Erythroblast (primary cell): Measurements from ENCODE around the gene ZMIZ1.
"Not testable (repeated sequence)": the region's sequence is repeated elsewhere in the genome, so short reads cannot be mapped to it uniquely, and the experiment has no call there.

ENCODE experiments used
- DNase-seq, 2 experiments: peaks; one replicate each; lab custom pipeline; 2025; lab: John Stamatoyannopoulos, UW
- GATA1 ChIP-seq: IDR thresholded peaks from 2 replicates; pipeline ENCODE4 v1.6.1; 2011; ENCODE audit warnings: low read depth, mild to moderate bottlenecking, control low read depth, low read length, moderate library complexity
- POLR2A ChIP-seq: IDR thresholded peaks from 2 replicates; pipeline ENCODE4 v1.6.1; 2011; ENCODE audit warnings: mild to moderate bottlenecking, low read length

The ZMIZ1 gene

DNA sequence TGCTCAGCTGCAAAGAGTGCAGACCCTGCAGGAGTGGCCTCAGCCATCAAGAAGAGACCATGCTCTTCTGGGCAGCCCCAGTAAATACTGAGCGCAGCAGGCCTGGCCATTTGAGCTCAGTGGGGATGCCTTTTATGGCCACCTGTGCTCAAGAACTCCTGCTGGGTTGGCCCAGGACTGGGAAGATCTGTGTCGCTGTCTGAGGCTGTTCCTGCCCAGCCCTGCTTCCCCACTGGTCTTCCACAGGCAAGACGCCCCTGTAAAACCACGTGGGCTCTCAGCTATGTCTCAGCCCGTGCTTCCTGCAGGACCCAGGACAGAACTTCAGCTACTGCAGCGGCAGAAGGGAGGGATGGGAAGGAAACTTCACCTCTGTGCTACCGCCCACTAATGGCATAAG is 268.0 kb downstream of the ZMIZ1 start:
- DNase-seq, result no peak
- TF ChIP-seq GATA1, result no peak
- no peak for TF ChIP-seq POLR2A

GRCh38 chr10:79337783-79338469 is 269.2 kb downstream of the ZMIZ1 start:
- DNase-seq, result not testable (repeated sequence)

DNA sequence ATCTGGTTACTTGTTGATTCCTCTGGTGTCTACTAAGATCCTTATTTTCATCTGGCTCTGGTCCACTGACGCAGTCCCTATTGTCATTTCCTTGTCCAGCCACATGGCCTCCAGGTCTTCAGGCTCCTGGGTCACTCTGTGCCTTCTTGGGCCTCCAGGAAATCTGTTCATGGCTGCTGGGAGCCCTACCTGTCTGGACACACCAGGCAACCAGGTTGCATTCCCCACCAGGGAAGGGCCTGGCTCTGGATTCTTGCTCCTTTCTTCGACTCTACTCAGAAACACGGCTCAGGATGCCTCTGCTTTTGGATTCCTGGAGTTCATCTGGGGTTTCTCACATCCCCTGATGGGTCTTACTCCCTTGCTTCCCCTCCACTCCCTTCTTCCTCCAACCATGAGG is 270.5 kb downstream of the ZMIZ1 start:
- TF ChIP-seq GATA1 (no peak), POLR2A (no peak)
- no peak for DNase-seq

GRCh38 chr10:79340646-79341244 is 272.0 kb downstream of the ZMIZ1 start:
- no peak for TF ChIP-seq POLR2A
- TF ChIP-seq GATA1, result no peak
- DNase-seq, result no peak

- no peak for TF ChIP-seq POLR2A
- DNase-seq, result peak in 1 of 2 experiments; percentile 22
These were observed 273.6 kb downstream of the ZMIZ1 start for GRCh38 chr10:79342295-79342761.

GRCh38 chr10:79342811-79343561 is 274.2 kb downstream of the ZMIZ1 start:
- DNase-seq, result peak; percentile 29 to 40
- TF ChIP-seq GATA1 (no peak), POLR2A (no peak)

DNA sequence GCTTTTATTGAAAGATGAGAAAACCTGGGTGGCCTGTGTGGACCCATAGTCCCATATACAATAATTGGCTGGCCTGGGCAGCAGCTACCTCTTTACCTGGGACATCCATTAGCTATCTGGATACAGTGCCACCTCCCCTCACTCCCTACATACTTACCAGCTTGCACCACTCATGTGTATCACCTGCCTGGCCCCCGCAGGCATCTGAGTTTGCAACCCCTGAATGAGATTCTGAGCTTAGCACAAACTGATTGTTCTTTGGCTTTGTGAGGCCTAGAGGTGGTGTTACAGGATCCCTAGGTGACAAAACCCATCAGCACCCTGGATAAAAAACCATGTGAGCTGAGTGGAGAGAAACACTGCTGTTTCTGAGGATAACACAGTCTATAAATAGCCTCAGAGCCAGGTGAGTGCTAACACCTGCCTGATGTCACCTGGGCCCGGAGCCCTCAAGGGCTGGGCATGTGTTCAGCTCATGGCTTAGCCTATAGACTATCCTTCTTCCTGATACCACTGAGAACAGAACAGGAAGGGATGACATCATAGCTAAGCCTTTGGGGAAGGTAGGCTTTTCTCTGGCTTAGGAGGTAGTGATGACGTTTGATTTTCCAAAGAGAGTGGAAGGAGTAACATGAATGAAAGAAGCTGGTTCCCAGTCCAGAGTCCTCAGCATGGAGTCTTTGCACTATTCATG is 275.9 kb downstream of the ZMIZ1 start:
- DNase-seq, result no peak
- TF ChIP-seq POLR2A (no peak), GATA1 (no peak)

DNA sequence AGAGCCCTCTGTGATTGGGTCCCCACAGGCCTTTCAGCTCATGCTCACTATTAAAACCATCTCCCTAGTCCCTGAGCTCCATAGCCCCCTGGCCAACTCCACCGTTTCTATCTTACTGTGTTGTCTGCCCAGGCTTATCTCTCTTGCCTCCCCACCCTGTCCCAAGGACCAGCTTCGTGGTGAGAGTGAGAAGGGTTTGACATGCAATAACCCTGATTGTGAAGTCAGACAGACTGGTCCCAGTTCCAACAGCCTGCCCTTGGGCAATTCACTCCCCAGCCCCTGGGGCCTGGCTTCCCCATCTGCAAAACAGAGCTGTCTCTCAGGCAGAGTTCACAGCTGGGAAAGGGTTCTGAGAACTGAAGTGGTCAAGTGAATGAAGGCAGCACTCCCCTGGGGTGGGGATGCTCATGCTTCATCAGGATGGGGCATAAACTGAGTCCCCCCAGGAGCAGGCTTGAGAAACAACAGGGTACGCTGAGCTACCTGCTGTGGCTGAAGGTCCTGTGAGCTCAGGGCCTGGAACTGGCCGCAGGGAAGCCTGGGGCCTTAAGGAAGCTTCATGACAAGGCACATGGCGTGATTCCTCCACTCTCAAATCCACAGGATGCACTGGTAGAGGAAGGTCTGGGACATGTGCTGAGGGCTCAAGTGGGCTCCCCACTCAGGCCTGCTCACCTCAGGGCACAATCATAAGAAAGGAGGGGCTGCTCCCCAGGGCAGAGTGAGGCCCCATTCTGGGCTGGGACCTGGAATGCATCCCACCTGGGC is 276.7 kb downstream of the ZMIZ1 start:
- peak; percentile 60 to 68 for DNase-seq
- TF ChIP-seq GATA1 (no peak), POLR2A (no peak)

- TF ChIP-seq GATA1, result no peak
- no peak for TF ChIP-seq POLR2A
- DNase-seq, result no peak
These were observed 277.2 kb downstream of the ZMIZ1 start for GRCh38 chr10:79346012-79346340.

DNA sequence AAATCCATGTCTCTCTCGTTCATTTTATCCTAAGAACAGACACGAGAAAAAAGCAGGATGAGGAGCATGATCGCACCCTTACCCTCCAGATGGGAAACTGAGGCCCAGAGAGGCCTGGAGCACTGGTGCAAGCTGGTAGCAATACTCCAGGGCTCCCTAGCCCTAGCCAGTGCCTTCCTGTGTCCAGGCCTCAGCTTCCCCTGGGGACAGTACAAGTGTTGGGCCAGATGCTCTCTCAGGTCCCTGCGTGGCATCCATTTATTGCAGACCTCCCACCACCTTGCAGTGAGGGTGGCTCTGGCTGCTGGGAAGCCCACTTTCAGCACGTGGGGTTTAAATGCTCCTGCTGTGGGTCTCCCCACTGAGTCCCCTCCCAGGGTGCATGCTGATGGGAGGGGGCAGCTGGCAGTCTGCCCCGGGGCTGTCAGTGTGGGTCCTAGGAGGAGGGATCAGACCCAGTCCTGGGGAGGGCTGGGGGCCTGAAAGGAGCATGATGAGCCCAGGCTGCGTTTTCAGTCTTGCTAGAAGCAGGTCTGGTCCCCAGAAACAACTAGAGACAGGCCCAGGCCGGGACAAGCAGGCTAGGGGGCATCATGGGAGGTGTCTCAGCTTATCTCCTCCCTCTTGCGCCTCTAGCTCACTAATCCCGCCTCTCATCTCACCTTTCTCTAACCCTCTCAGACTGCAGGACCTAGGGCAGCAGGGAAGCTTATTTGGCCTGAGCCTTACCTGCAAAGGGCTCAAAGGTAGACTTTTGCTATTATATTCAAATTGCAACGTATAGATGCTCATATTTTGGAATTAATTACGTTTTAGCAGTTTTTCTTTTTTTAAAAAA is 277.8 kb downstream of the ZMIZ1 start:
- no peak for TF ChIP-seq GATA1
- TF ChIP-seq POLR2A, result no peak
- DNase-seq, result peak in 1 of 2 experiments; percentile 45

DNA sequence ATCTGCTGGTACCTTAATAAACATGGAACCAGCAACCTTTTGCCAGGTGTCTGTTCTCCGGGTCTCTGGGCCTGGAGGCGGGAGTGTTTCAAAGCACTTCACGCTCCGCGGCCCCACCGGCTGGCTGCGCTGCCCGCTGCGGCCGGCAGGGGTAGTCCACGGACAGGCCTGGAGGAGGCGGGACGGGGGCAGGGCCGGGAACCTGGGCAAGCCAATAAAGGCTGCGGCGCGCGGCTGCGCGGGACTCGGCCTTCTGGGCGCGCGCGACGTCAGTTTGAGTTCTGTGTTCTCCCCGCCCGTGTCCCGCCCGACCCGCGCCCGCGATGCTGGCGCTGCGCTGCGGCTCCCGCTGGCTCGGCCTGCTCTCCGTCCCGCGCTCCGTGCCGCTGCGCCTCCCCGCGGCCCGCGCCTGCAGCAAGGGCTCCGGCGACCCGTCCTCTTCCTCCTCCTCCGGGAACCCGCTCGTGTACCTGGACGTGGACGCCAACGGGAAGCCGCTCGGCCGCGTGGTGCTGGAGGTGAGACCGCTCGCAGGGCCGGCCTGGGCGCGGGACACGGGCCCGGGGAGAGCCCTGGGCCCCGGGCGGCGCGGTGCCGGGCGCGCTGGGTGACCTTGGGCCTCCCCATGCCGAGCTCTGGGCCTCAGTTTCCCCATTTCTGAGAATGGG is 278.6 kb downstream of the ZMIZ1 start, which contains the start of gene PPIF:
TSS of gene PPIF (plus strand) at position 244 of the 668 bp plus-strand sequence. CDS start at position 324, 80 bp downstream.
- peak; percentile 76 for TF ChIP-seq POLR2A
- TF ChIP-seq GATA1, result no peak
- DNase-seq, result peak; percentile 94 to 96

DNA sequence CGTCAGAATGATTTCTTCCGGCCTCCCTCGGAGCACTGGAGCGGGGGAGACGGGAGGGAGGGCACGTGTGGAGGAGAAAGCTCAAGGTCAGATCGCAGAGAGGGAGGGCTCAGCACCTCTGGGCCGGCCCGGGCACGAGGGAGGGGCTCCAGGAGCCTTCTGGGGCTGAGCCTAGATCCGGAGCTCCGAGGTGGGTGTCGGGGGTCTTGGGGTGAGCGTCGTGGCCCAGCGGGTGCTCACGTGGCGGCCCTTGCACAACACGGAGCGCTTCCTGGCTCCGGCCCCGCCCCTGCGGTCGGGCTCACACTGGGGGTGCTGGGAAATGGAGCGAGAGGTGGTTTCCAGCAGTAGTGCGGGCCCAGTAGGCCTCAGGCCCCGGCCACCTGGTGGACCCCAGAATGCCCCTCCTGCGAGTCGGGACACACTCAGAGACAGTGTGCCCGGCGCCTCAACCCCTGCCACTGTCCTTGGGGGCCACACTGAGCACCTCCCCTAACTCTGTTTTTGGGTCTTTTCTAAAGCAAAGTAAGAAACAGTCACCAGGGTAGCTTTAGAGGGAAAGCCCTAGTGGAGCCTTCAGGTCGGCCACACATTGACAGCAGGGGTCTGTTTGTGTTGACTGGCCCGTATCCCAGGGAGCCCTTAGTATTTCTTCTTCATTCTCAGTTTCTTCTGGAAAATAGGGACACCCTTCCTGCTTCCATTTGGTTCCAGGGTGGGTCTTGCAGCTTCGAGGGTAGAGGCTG is 279.3 kb downstream of the ZMIZ1 start:
- no peak for TF ChIP-seq POLR2A
- TF ChIP-seq GATA1, result no peak
- DNase-seq, result peak; percentile 77

GRCh38 chr10:79348640-79348988 is 279.8 kb downstream of the ZMIZ1 start:
- peak; percentile 54 to 64 for DNase-seq
- TF ChIP-seq POLR2A, result no peak
- TF ChIP-seq GATA1, result no peak
